ENCODE data around the gene SH2D3C. TPM values are rescaled to one million over a fixed set of nuclear protein-coding genes. Genes with fewer than 3 reads are reported as not detected.

Gene SH2D3C
- total RNA-seq, 1 donor from 2014 or later, result 7.1 TPM

GRCh38 chr9:127794001-127794791, 15.7 kb upstream of the SH2D3C start:
- H3K27ac Mint-ChIP-seq, result no peak overlapping the region
- peaks cover 9% of the 10 kb centered on the region for H3K36me3 Mint-ChIP-seq
- no peaks in the 10 kb centered on the region for H3K9me3 Mint-ChIP-seq
- H3K4me3 Mint-ChIP-seq, result no peak overlapping the region
- no peak for DNase-seq (ENCODE audit: extremely low spot score, unreplicated experiment)
- peaks cover 5% of the 10 kb centered on the region for H3K4me1 Mint-ChIP-seq (ENCODE audit: unreplicated experiment)
- TF ChIP-seq, protein P1, sequence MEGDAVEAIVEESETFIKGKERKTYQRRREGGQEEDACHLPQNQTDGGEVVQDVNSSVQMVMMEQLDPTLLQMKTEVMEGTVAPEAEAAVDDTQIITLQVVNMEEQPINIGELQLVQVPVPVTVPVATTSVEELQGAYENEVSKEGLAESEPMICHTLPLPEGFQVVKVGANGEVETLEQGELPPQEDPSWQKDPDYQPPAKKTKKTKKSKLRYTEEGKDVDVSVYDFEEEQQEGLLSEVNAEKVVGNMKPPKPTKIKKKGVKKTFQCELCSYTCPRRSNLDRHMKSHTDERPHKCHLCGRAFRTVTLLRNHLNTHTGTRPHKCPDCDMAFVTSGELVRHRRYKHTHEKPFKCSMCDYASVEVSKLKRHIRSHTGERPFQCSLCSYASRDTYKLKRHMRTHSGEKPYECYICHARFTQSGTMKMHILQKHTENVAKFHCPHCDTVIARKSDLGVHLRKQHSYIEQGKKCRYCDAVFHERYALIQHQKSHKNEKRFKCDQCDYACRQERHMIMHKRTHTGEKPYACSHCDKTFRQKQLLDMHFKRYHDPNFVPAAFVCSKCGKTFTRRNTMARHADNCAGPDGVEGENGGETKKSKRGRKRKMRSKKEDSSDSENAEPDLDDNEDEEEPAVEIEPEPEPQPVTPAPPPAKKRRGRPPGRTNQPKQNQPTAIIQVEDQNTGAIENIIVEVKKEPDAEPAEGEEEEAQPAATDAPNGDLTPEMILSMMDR (conservative IDR thresholded peaks at IDR 0.05), result no peak
- no peaks in the 10 kb centered on the region for H3K27me3 Mint-ChIP-seq

DNA sequence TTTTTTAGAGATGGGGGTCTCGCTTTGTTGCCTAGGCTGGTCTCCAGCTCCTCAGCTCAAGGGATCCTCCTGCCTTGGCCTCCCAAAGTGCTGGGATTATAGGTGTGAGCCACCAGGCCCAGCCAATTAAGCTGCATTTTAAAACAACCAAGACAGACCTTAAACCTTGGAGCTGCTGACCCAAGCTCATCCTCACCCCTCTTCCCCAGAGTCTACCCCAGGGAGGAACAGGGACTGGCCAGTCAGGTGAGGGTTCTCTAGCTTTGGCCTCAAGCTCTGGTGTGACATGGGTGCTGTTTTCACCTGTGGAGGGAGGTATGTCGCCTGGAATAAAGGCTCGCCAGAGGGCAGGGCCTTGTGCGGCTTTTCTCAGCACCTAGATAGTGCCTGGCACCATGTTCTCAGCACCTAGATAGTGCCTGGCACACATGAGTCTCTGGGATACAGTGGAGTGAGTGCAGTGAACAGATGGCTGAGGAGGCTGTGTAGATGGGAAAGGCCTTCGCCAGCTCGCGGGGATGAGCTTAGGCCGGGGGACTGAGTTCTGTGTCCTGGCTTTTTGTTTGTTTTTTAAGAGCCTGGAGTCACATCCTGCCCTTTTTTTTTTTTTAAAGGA, 14.7 kb upstream of the SH2D3C start:
- Mint-ChIP-seq H3K4me3 (no peak overlapping the region), H3K4me1 (ENCODE audit: unreplicated experiment) (peaks cover 5% of the 10 kb centered on the region), H3K9me3 (no peaks in the 10 kb centered on the region), H3K27me3 (no peaks in the 10 kb centered on the region), H3K27ac (no peak overlapping the region), H3K36me3 (peaks cover 11% of the 10 kb centered on the region)
- DNase-seq (ENCODE audit: extremely low spot score, unreplicated experiment), result no peak
- TF ChIP-seq, protein P1 (conservative IDR thresholded peaks at IDR 0.05), result no peak

DNA sequence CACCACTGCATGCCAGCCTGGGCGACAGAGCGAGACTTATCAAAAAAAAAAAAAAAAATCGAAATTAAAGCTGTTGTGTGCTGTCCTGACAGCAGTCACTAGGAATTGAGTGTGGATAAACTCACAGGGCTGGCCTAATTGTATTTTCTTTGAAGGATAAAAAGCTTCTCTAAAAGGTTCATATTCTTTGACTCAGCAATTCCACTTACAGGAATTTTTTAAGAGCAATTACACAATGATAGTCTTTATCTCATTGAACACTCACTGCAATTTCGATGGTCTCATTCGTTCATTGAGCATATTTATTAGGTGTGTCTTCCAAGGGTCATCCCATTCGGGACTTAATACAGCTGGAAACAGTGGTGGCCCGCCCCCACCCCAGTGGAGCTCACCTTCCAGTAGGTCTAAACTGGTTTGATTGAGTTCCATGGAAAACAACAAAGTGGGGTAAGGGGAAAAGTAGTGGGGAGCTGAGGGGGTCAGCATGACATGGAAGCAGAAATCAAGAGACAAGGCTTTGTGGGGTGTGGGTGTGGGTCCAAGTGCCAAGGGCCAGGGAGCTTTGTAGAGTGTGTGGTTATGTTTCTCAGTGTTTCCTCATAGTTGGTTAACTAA, 14.1 kb upstream of the SH2D3C start:
- TF ChIP-seq, protein P1 (conservative IDR thresholded peaks at IDR 0.05), result no peak
- Mint-ChIP-seq H3K27ac (no peak overlapping the region), H3K27me3 (no peaks in the 10 kb centered on the region), H3K4me3 (no peak overlapping the region), H3K36me3 (peaks cover 11% of the 10 kb centered on the region), H3K9me3 (no peaks in the 10 kb centered on the region), H3K4me1 (ENCODE audit: unreplicated experiment) (peaks cover 6% of the 10 kb centered on the region)
- DNase-seq (ENCODE audit: extremely low spot score, unreplicated experiment), result no peak

DNA sequence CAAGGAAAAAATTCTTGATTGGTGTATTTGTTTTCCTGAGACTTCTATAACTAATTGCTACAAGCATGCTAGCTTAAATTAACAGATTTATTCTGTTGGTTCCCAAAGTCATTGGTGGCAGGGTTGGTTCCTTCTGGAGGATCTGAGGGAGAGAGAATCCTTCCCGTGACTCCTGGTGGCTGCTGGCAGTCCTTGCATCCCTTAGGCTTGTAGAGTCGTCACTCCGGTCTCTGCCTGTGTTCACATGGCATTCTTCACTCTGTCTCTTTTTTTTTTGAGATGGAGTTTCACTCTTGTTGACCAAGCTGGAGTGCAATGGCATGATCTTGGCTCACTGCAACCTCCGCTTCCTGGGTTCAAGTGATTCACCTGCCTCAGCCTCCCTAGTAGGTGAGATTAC, 12.6 kb upstream of the SH2D3C start:
- TF ChIP-seq, protein P1 (conservative IDR thresholded peaks at IDR 0.05), result peak; percentile 24
- Mint-ChIP-seq H3K4me3 (no peak overlapping the region), H3K27ac (no peak overlapping the region), H3K36me3 (peaks cover 14% of the 10 kb centered on the region), H3K9me3 (no peaks in the 10 kb centered on the region), H3K27me3 (no peaks in the 10 kb centered on the region), H3K4me1 (ENCODE audit: unreplicated experiment) (peaks cover 10% of the 10 kb centered on the region)
- no peak for DNase-seq (ENCODE audit: extremely low spot score, unreplicated experiment)

GRCh38 chr9:127790094-127790855, 11.8 kb upstream of the SH2D3C start:
- H3K9me3 Mint-ChIP-seq, result no peaks in the 10 kb centered on the region
- no peak overlapping the region for H3K27ac Mint-ChIP-seq
- no peak overlapping the region for H3K4me3 Mint-ChIP-seq
- DNase-seq (ENCODE audit: extremely low spot score, unreplicated experiment), result no peak
- H3K27me3 Mint-ChIP-seq, result no peaks in the 10 kb centered on the region
- TF ChIP-seq, protein P1 (conservative IDR thresholded peaks at IDR 0.05), result no peak
- H3K4me1 Mint-ChIP-seq (ENCODE audit: unreplicated experiment), result peaks cover 10% of the 10 kb centered on the region
- H3K36me3 Mint-ChIP-seq, result peaks cover 14% of the 10 kb centered on the region
